Measurements from ENCODE around the gene AHRR. TPM values are rescaled to one million over a fixed set of nuclear protein-coding genes. Genes with fewer than 3 reads are reported as not detected.
A peak's percentile ranks its signal among the peaks of the same experiment; 100 is the strongest.

The AHRR gene
- total RNA-seq, 1 donor from 2014 or later: 8.4 TPM

DNA sequence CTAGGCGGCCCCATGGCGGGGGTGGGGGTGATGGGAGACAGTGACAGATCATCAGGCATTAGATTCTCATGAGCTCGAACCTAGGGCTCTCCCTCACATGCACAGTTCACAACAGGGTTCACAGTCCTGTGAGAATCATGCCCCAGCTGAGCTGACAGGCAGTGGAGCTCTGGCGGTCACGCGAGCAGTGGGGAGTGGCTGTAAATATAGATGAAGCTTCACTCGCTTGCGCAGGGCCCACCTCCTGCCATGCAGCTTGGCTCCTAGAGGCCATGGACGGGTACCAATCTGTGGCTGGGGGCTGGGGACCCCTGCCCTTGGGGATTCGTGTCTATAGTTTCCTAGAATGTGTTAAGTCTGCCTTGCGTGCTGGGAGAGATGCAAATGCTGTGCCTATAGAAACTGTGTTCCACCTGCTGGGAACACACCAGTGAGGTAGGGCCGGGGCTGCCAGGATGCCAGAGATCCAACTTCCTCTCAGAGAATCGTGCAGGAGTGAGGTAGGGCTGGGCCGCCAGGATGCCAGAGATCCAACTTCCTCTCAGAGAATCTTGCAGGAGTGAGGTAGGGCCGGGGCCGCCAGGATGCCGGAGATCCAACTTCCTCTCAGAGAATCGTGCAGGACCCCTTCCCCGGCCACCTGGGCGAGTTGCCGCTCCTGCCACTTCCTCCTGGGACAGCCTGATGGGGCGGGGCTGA is 107.4 kb downstream of the AHRR start:
- ATAC-seq (no peak), DNase-seq (no peak)
- H3K9me3 ChIP-seq: no peaks in the 10 kb centered on the region
- TF ChIP-seq, protein P1, sequence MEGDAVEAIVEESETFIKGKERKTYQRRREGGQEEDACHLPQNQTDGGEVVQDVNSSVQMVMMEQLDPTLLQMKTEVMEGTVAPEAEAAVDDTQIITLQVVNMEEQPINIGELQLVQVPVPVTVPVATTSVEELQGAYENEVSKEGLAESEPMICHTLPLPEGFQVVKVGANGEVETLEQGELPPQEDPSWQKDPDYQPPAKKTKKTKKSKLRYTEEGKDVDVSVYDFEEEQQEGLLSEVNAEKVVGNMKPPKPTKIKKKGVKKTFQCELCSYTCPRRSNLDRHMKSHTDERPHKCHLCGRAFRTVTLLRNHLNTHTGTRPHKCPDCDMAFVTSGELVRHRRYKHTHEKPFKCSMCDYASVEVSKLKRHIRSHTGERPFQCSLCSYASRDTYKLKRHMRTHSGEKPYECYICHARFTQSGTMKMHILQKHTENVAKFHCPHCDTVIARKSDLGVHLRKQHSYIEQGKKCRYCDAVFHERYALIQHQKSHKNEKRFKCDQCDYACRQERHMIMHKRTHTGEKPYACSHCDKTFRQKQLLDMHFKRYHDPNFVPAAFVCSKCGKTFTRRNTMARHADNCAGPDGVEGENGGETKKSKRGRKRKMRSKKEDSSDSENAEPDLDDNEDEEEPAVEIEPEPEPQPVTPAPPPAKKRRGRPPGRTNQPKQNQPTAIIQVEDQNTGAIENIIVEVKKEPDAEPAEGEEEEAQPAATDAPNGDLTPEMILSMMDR (IDR thresholded peaks at IDR 0.05): no peak
- peaks cover 4% of the 10 kb centered on the region for H3K36me3 ChIP-seq
- H3K4me3 ChIP-seq: no peak overlapping the region
- H3K27ac ChIP-seq: no peak overlapping the region
- peaks cover 11% of the 10 kb centered on the region for H3K4me1 ChIP-seq
- H3K27me3 ChIP-seq (ENCODE audit: low read depth): no peaks in the 10 kb centered on the region
- intact Hi-C loops (cut with DNase I): no loop called here

DNA sequence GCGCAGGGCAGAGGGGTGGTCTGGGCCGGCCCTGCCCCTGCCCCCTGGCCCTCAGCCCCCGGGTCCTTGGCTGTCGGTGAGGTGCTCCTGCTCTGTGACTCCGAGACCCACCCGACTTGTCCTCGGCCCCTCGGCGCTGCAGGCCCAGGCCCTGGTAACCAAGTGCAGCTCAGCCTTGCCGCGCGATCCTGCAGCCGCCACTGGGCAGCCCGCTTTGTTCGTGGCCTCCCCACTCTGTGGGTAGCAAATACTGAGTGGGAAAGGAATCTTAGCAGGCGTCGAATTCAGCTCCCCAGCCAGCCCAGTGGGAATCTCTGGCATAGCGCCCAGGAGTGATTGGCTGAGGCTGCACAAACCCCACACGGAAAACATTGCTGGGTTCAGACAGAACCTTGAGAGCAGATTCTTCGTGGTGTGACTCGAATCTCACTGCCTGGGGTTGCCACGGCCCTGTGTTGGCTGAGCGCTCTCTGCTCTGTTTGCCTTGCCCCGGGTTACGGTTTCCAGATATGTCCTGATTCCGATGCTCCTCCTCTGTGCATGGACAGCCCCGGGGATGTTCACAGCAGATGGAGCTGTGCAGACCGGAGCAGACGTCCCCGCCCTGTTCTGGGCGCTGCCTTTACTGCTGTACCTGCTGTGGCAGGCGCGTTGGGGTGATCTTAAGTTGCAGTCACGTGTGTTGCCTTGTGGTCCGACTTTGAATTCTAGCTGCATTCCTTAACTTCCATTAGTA is 108.1 kb downstream of the AHRR start:
- DNase-seq (no peak), ATAC-seq (peak in 1 of 2 donors; percentile 10)
- peaks cover 4% of the 10 kb centered on the region for H3K36me3 ChIP-seq
- H3K9me3 ChIP-seq: no peaks in the 10 kb centered on the region
- intact Hi-C loops (cut with DNase I): no loop called here
- no peak overlapping the region for H3K4me3 ChIP-seq
- H3K27me3 ChIP-seq (ENCODE audit: low read depth): no peaks in the 10 kb centered on the region
- TF ChIP-seq, protein P1 (IDR thresholded peaks at IDR 0.05): no peak
- no peak overlapping the region for H3K27ac ChIP-seq
- peaks cover 11% of the 10 kb centered on the region for H3K4me1 ChIP-seq

DNA sequence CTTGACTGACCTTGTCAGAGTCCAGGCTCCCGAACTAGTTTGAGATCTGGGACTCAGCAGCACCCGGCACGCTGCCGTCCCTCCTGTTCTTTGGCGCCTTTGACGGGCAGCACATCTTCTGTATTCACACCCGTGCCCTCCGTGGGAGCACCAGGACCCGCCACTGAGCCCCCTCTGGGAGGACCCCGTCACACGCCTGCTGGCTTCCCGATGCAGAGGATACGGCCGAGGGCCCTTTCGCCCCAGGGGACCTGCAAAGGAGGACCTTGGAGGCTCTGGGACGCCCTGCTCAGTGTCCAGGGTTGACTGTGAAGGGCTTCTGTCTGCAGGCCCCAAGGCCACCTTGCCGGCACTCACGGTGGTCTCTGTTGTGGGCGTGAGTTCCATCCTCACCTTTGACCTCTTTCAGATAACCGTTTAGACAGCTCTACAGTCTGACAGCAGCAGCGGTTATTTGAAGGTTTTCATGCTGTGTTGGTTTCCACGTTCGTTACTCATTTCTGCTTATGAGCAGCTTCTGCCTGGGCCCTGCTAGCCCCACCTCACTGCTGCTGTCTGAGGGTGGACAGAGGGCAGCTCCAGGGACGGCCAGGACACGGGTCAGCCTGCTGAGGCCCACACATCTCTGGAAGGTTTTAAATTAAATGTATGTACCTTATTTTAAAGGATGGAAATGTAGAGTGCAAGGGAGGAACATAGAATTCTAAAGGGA is 108.9 kb downstream of the AHRR start:
- no peak for ATAC-seq
- Histone ChIP-seq H3K9me3 (no peaks in the 10 kb centered on the region), H3K36me3 (peaks cover 4% of the 10 kb centered on the region), H3K27me3 (ENCODE audit: low read depth) (no peaks in the 10 kb centered on the region), H3K27ac (peak overlapping the region; percentile 18), H3K4me3 (no peak overlapping the region), H3K4me1 (peaks cover 11% of the 10 kb centered on the region)
- intact Hi-C loops (cut with DNase I): no loop called here
- no peak for DNase-seq
- TF ChIP-seq, protein P1 (IDR thresholded peaks at IDR 0.05): no peak

DNA sequence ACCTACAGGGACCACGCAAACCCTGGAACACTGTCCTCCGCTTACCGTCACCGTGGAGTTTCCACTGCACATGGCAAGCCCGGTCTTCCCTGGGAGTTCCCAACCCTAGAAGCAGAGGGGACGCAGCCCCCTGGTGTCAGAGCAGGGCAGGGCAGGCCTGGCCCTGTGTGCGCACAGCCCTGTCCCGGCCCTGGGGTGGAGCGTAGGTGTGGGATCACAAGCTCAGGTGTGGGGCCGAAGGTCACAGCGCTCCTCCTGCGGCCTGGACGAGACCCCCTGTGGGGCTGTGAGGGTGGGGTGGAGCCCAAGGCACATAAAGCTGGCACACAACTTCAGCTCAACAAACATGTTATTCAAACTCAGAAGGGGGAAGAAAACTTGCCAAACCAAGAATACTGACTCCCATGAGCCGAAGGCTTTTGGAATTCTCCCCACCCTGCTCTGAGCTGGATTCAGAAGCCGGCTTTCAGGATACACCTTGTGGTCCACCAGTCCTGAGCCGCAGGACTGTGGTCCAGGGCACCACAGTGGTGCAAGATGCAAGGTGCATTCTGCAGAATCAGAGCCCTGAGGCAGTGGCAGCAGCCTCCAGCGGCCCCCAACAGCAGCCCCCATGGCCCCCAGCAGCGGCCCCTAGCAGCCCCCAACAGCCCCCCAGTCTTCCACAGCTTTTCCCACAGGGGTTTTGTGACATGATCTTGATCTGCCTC is 109.6 kb downstream of the AHRR start:
- ATAC-seq: peak; percentile 39 to 61
- DNase-seq: no peak
- intact Hi-C loops (cut with DNase I): no loop called here

DNA sequence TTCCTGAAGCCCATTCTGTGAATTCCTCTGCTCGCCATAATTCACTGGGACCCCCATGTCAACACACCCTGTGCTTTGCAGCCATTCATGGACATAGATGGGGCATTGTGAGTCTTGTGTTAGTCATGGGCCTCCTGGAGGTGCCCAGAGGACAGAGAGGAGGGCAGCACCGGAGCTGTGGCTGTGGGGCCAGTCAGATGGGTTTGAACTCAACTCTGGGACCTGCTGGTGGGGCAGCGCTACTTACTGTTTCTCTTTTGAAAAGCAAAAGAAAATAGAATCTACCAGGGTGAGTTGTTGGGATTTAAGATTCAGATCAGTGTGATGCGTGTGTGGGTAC is 110.2 kb downstream of the AHRR start:
- no peak overlapping the region for H3K27ac ChIP-seq
- no peak overlapping the region for H3K4me3 ChIP-seq
- DNase-seq: no peak
- H3K9me3 ChIP-seq: no peaks in the 10 kb centered on the region
- TF ChIP-seq, protein P1 (IDR thresholded peaks at IDR 0.05): no peak
- intact Hi-C loops (cut with DNase I): no loop called here
- no peak for ATAC-seq
- H3K36me3 ChIP-seq: peaks cover 4% of the 10 kb centered on the region
- H3K4me1 ChIP-seq: peaks cover 11% of the 10 kb centered on the region
- no peaks in the 10 kb centered on the region for H3K27me3 ChIP-seq (ENCODE audit: low read depth)

More for the DNA sequence above, 109.6 kb downstream of the AHRR start:
- TF ChIP-seq, protein P1 (IDR thresholded peaks at IDR 0.05): peak; percentile 62
- no peaks in the 10 kb centered on the region for H3K9me3 ChIP-seq
- H3K27me3 ChIP-seq (ENCODE audit: low read depth): no peaks in the 10 kb centered on the region
- peaks cover 11% of the 10 kb centered on the region for H3K4me1 ChIP-seq
- H3K4me3 ChIP-seq: no peak overlapping the region
- H3K36me3 ChIP-seq: peaks cover 4% of the 10 kb centered on the region
- no peak overlapping the region for H3K27ac ChIP-seq

Data from lower lobe of right lung (tissue), 2 donors.